Measurements from ENCODE around the gene PARS2. TPM values are rescaled to one million over a fixed set of nuclear protein-coding genes. Genes with fewer than 3 reads are reported as not detected.
A peak's percentile ranks its signal among the peaks of the same experiment; 100 is the strongest.

PARS2 gene
- total and polyA plus RNA-seq, 8 donors = 3.9 to 6.1 (median 5.5) TPM

DNA sequence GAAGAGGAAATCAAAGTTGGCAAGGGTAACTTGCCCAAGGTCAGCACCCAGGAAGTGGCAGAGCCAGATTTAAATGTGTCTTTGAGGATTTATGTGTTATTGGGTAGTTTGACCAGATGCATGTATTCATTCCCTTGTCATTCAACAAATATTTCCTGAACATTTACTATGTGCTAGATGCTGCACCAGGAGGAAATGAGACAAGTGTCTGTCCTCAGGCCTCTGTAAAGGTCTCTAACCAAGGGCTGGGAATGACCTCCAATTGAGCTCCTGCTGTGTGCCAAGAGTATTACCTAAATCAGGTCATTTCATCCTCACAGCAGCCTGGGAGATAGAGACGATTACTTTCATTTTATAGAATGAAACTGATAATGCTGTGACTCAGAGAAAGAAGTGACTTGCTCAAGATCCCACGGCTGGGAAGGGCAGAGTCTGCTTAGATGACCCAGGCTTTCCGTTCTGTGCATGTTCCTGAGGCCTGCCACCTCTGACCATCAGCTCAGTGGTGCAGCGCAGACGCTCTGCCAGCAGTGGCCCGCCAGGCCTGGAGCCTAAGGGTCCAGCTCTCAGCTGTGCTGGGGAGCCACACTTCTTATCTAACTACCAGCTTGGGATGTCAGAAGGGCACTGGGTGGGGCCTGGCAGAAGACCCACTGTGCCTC is 40.3 kb upstream of the PARS2 start:
- Histone ChIP-seq H3K9me3 (no peaks in the 10 kb centered on the region), H3K36me3 (no peaks in the 10 kb centered on the region), H3K4me1 (peaks cover 0 to 22% of the 10 kb centered on the region in 2 donors), H3K27ac (no peak overlapping the region), H3K27me3 (peaks cover 12 to 34% of the 10 kb centered on the region in 2 donors), H3K4me3 (no peak overlapping the region)
- ATAC-seq (no peak), DNase-seq (peak in 1 of 4 donors; percentile 17)
- intact Hi-C loops (cut with DNase I) = no loop called here
- TF ChIP-seq, protein P1, sequence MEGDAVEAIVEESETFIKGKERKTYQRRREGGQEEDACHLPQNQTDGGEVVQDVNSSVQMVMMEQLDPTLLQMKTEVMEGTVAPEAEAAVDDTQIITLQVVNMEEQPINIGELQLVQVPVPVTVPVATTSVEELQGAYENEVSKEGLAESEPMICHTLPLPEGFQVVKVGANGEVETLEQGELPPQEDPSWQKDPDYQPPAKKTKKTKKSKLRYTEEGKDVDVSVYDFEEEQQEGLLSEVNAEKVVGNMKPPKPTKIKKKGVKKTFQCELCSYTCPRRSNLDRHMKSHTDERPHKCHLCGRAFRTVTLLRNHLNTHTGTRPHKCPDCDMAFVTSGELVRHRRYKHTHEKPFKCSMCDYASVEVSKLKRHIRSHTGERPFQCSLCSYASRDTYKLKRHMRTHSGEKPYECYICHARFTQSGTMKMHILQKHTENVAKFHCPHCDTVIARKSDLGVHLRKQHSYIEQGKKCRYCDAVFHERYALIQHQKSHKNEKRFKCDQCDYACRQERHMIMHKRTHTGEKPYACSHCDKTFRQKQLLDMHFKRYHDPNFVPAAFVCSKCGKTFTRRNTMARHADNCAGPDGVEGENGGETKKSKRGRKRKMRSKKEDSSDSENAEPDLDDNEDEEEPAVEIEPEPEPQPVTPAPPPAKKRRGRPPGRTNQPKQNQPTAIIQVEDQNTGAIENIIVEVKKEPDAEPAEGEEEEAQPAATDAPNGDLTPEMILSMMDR (IDR thresholded peaks at IDR 0.05) = no peak

DNA sequence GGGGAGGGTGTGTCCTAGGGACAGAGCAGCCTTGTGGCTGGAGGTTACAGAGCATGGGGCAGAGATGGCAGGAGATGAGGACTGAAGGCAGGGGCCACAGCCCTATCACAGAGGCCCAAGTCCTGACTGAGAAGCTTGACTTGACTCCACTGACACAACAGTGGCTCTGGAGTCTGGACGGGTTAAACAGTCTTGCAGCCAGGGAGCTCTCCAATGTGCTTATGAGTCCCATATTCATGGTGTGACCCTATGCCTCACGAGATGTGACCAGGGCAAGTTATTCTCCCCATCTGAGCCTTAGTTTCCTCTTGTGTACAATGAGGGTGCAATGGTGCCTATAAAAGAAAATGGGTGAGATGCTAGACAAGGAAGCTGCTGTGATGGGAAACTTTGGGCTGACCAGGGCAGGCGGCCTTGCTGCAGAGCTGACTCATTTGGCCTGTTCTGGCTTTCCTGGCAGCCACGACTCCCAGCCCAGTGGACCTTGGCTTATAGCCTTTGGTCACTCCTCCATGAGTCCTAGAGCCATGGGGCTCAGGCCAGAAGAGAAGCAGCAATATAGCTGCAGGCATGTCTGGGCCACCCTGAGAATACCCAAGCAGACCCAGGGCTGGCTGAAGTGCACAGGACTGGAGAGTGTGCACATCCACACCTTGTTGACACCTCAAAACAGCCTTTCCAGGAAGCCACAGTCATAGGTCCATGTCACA is 39.6 kb upstream of the PARS2 start:
- TF ChIP-seq, protein P1 (IDR thresholded peaks at IDR 0.05) = no peak
- intact Hi-C loops (cut with DNase I) = no loop called here
- Histone ChIP-seq H3K4me3 (no peak overlapping the region), H3K27me3 (peaks cover 12 to 40% of the 10 kb centered on the region in 2 donors), H3K9me3 (no peaks in the 10 kb centered on the region), H3K27ac (no peak overlapping the region), H3K36me3 (no peaks in the 10 kb centered on the region), H3K4me1 (peaks cover 0 to 29% of the 10 kb centered on the region in 2 donors)
- no peak for ATAC-seq
- peak in 1 of 4 donors; percentile 31 for DNase-seq

DNA sequence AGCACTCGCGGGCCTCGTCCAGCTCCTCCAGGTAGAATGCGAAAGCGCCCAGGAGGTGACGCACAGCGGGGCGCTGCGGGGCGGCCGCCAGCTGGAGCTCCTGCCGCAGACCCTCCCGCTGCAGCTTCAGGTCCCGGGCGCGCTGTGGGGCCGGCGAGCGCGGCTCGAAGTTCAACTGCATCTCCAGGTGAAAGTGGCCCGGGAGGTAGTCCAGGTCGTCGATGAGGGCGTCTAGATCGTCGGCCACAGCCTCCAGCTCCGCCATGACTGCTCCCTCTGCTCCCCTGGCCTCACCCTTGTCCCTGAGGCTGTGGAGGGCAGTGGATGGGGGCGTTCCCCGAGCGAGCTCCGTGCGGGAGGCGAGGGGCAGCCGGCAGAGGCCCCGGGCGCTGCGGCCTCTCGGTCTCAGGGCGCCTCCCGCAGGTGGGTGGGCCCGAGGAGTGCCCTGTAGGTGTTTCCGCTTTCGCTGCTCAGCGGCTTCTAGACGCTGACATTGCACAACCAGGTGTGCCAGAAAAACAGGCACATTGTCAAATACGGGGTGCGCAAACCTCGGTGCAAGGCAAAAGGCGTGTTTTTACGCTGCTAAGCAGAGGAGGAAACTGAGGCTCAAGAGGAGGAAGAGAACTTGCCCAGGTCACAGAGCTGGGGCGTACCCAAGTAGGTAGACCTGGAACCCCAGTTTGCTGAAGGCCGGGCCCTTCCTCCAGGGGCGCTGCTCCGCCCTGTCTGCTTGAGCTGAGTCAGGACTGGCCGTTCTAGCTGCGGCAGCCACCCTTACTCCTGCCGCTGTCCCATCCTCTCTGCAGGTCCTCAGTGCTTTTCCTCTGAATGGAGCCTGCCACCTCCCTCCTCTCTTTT is 36.8 kb upstream of the PARS2 start, which contains the start of gene TTC22:
TSS of gene TTC22 (minus strand) at position 425 of the 861 bp plus-strand sequence. CDS start at position 265, 160 bp downstream.
- TF ChIP-seq, protein P1 (IDR thresholded peaks at IDR 0.05) = peak; percentile 23 to 44
- intact Hi-C loops (cut with DNase I) = no loop called here
- DNase-seq = peak; percentile 34 to 90 (median 68)

DNA sequence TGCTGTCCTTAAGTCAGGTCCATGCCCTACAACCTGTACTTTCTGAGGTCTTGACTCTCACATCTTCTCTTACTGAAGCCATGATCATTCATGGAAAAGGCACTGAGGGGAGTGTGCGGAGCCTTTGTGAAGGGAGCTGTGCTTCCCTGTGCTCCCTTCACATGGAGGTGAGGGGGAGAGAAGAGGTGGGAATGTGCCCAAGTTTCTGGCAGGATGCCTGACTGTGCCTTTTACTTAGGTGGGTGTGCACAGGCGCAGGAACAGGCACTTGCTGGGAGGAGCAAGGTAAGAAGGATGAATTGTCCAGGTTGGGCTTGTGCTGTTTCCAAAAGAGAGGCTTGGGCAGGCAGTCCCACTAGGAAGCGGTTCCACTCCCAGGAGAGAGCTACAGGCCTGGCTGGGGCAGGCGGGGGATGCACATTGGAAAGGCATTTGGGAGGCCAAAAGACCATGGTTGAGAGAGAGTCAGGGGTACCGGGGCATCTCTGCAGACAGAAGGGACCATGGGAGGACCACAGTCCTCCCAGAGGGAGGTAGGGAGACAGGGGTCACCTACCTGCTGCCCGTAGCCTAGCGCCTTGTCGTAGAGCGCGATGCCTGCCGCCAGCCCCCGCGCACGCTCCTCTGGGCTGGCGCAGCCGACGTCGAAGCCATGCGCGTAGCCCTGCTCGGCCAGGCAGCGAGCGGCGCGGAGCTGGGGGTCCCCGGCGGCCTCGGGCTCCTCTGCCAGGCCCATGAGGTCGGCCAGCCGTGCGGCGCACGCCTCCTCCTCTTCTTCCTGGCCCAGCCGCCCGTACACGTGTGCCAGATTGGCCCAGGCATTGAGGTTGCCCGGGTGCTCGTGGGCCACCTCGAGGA is 35.9 kb upstream of the PARS2 start:
- Histone ChIP-seq H3K9me3 (no peaks in the 10 kb centered on the region), H3K36me3 (no peaks in the 10 kb centered on the region), H3K27me3 (peaks cover 12 to 41% of the 10 kb centered on the region in 2 donors), H3K4me3 (peak overlapping the region; percentile 29 to 50), H3K27ac (peak overlapping the region in 1 of 2 donors; percentile 36), H3K4me1 (peaks cover 0 to 30% of the 10 kb centered on the region in 2 donors)
- DNase-seq (peak in 1 of 4 donors; percentile 21), ATAC-seq (no peak)
- intact Hi-C loops (cut with DNase I) = no loop called here
- TF ChIP-seq, protein P1 (IDR thresholded peaks at IDR 0.05) = no peak

More for the DNA sequence above, 36.8 kb upstream of the PARS2 start, which contains the start of gene TTC22:
- Histone ChIP-seq H3K4me1 (peaks cover 0 to 30% of the 10 kb centered on the region in 2 donors), H3K9me3 (no peaks in the 10 kb centered on the region), H3K27ac (peak within 1 kb of the TSS; percentile 36 to 75), H3K4me3 (peak within 1 kb of the TSS; percentile 29 to 50), H3K27me3 (peaks cover 12 to 41% of the 10 kb centered on the region in 2 donors), H3K36me3 (no peaks in the 10 kb centered on the region)
- ATAC-seq = peak; percentile 93
